ENCODE results near the gene KRT75. TPM values are rescaled to one million over a fixed set of nuclear protein-coding genes. Genes with fewer than 3 reads are reported as not detected.

KRT75 gene
- total RNA-seq, 1 donor from 2014 or later: not detected

- no peak overlapping the region for H3K4me3 ChIP-seq (ENCODE audit: low read depth, low read length)
- DNase-seq (ENCODE audit: low read depth): no peak
- TF ChIP-seq, protein P1, sequence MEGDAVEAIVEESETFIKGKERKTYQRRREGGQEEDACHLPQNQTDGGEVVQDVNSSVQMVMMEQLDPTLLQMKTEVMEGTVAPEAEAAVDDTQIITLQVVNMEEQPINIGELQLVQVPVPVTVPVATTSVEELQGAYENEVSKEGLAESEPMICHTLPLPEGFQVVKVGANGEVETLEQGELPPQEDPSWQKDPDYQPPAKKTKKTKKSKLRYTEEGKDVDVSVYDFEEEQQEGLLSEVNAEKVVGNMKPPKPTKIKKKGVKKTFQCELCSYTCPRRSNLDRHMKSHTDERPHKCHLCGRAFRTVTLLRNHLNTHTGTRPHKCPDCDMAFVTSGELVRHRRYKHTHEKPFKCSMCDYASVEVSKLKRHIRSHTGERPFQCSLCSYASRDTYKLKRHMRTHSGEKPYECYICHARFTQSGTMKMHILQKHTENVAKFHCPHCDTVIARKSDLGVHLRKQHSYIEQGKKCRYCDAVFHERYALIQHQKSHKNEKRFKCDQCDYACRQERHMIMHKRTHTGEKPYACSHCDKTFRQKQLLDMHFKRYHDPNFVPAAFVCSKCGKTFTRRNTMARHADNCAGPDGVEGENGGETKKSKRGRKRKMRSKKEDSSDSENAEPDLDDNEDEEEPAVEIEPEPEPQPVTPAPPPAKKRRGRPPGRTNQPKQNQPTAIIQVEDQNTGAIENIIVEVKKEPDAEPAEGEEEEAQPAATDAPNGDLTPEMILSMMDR (conservative IDR thresholded peaks at IDR 0.05; ENCODE audit: low read depth, low read length): no peak
Measured at GRCh38 chr12:52417740-52418139, 16.4 kb downstream of the KRT75 start.

DNA sequence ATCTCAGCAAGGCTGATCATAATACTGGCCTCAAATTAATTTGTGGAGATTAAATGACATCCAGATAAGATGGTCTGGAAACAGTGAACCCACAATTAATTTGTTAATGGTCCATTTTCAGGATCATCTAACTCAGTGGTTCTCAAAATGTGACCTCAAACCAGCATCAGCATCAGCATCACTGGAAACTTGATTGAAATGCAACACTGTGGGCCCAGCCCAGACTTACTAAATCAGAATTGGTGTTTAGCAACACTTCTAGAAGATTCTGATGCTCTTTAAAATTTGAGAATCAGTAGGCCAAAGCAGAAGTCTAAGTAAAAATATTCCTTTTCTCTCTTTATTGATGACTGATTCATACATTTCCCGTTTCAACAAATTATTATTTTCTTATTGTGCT lies 17.4 kb downstream of the KRT75 start:
- TF ChIP-seq, protein P1 (conservative IDR thresholded peaks at IDR 0.05; ENCODE audit: low read depth, low read length): no peak
- H3K4me3 ChIP-seq (ENCODE audit: low read depth, low read length): no peak overlapping the region
- no peak for DNase-seq (ENCODE audit: low read depth)

- TF ChIP-seq, protein P1 (conservative IDR thresholded peaks at IDR 0.05; ENCODE audit: low read depth, low read length): no peak
- no peak for DNase-seq (ENCODE audit: low read depth)
Measured at GRCh38 chr12:52415870-52416750, 18.1 kb downstream of the KRT75 start.

DNA sequence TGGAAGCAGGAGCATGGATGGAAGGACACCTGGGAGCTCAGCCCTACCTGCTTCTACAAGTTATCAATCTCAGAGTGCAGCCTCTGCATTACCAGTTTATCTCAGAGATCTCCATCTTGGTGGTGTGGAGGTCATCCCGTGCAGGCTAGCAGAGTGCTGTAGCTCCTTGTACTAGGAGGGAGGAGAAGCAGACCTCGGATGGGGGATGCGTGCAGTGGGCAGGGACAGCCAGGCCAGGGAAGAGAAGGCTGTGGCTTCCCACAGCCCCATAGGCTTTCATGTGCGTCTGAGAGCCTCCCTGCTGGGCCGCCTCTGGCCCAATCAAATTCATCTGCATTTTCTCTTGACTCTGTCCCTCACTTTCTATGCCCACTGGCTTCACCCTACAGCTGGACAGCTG lies 19.2 kb downstream of the KRT75 start:
- no peak for DNase-seq (ENCODE audit: low read depth)
- H3K4me3 ChIP-seq (ENCODE audit: low read depth, low read length): no peak overlapping the region
- TF ChIP-seq, protein P1 (conservative IDR thresholded peaks at IDR 0.05; ENCODE audit: low read depth, low read length): no peak

More at GRCh38 chr12:52415870-52416750, 18.1 kb downstream of the KRT75 start:
- no peak overlapping the region for H3K4me3 ChIP-seq (ENCODE audit: low read depth, low read length)

- no peak overlapping the region for H3K4me3 ChIP-seq (ENCODE audit: low read depth, low read length)
- TF ChIP-seq, protein P1 (conservative IDR thresholded peaks at IDR 0.05; ENCODE audit: low read depth, low read length): no peak
- DNase-seq (ENCODE audit: low read depth): no peak
Measured at GRCh38 chr12:52413782-52414345, 20.3 kb downstream of the KRT75 start.

DNA sequence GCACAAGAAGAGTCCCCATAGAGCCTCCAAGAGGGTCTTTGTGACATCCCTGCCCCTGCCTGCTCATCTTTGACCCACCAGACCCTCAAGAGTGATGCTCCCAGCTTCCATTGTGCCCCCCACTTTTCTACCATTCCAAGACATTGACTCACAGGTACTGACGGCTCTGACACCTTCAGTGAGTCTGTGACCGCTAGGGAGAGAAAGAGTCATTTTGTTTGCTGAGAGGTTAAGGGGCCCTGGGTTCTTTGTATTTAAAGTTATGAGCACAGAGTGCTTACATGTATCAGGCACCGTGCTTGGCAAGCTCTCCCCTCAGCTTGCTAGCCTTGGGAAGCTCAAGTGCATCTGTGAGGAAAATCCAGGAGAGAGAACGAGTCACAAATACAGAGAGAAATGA lies 21.0 kb downstream of the KRT75 start:
- no peak overlapping the region for H3K4me3 ChIP-seq (ENCODE audit: low read depth, low read length)
- TF ChIP-seq, protein P1 (conservative IDR thresholded peaks at IDR 0.05; ENCODE audit: low read depth, low read length): no peak
- DNase-seq (ENCODE audit: low read depth): no peak
